Measurements from ENCODE around the gene ATP8B1.

DNA sequence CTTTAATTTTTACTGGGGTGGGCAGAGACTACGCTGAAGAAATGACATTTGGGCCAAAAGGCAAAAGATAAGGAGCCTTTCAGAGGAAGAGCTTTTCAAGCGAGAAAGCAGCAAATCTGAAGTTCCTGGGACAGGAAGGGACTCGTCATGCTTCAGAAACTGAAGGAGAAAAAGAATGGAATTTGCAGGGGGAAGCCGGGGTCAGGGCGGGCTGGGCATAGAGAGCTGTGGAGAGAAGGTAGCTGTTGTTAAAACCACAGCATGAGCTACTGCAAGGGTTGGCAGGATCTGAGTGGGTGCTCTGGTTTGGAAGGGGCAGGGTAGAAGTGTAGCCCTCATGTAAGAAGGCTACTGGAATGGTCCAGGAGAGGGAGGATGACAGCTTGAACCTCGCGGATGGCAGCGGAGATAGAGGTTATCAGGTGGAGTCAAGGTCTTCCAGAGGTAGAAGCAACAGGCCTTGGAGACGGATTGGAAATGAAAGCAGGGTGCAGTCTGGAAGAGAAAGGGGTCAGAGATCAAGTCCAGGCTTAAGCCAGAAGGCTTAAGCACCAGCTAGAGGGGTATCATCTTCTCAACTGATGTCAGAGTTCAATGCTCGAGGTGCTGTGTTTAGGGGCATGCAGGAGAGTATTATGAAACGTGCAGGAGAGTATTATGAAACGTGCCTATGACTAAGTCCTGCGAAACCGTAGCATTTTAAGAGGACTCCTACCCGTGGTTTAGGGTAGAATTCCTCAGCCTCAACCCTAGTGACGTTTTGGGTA, 18.9 kb downstream of the ATP8B1 start:
- no peak for TF ChIP-seq CTCF (IDR thresholded peaks at IDR 0.05 in 2 of 3, conservative IDR thresholded peaks at IDR 0.05 in 1 of 3; ENCODE audit: borderline replicate concordance in 1 of 3, insufficient read depth in 1 of 3, low read depth in 2 of 3, low read length in 2 of 3)
- no peak for TF ChIP-seq POLR2A (IDR thresholded peaks at IDR 0.05; ENCODE audit: borderline replicate concordance, extremely low read depth, insufficient read depth, insufficient read length)

Measured in HCT116 (cell line).